ENCODE measurements around the gene GC.

DNA sequence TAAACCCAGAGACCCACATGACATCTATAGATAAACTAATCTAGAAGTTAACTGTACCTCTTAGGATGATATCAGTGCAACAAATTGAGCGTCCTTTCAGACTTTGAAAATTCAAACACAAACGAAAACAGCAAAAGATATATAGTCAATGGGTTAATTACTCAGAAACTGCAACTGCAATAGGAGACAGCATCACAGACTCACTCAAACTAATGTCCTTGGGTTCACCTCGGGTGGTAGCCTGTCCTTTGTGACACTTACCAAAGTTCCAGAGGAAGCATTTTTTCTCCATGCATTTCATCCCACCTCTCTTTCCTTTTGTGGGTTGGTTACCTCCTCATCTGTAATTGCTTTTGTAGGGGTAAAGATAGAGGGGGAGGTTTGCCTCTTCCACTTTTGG is 9.7 kb downstream of the GC start:
- TF ChIP-seq POLR2A (IDR thresholded peaks at IDR 0.05; ENCODE audit: low read depth, low read length): no peak
- TF ChIP-seq POLR2AphosphoS5 (IDR thresholded peaks at IDR 0.05; ENCODE audit: low read depth, low read length): no peak

All from GM12892 (cell line).